Measurements from ENCODE around the gene VLDLR.

VLDLR gene

GRCh38 chr9:2674141-2674824, 52.7 kb downstream of the VLDLR start:
- no peak overlapping the region for H3K4me3 ChIP-seq (ENCODE audit: insufficient read depth, low read length, poor library complexity, severe bottlenecking)
- no peak for TF ChIP-seq EZH2phosphoT487 (conservative IDR thresholded peaks at IDR 0.05; ENCODE audit: low read length)
- no peak for TF ChIP-seq CTCF (IDR thresholded peaks at IDR 0.05; ENCODE audit: insufficient read depth, low read length, poor library complexity, severe bottlenecking)

GRCh38 chr9:2675834-2676233, 54.2 kb downstream of the VLDLR start:
- no peaks in the 10 kb centered on the region for H3K79me2 ChIP-seq (ENCODE audit: insufficient read depth, low read length)
- H3K9me3 ChIP-seq (ENCODE audit: insufficient read depth, low read length): no peaks in the 10 kb centered on the region
- H4K20me1 ChIP-seq (ENCODE audit: low read depth, low read length): no peaks in the 10 kb centered on the region
- H3F3A ChIP-seq (ENCODE audit: insufficient read depth): no peaks in the 10 kb centered on the region
- no peak overlapping the region for H2AFZ ChIP-seq (ENCODE audit: low read depth, low read length, severe bottlenecking)
- H3K9ac ChIP-seq (ENCODE audit: low read length): no peak overlapping the region
- TF ChIP-seq CTCF (IDR thresholded peaks at IDR 0.05; ENCODE audit: insufficient read depth, low read length, poor library complexity, severe bottlenecking) (no peak), EZH2phosphoT487 (conservative IDR thresholded peaks at IDR 0.05; ENCODE audit: low read length) (no peak)
- H3K27ac ChIP-seq (ENCODE audit: low read depth, low read length): no peak overlapping the region
- no peaks in the 10 kb centered on the region for H3K27me3 ChIP-seq (ENCODE audit: low read length)
- no peak overlapping the region for H3K4me2 ChIP-seq (ENCODE audit: low read depth, low read length, poor library complexity, severe bottlenecking)
- no peaks in the 10 kb centered on the region for H3K9me2 ChIP-seq (replicated peaks; ENCODE audit: insufficient read depth, low read length)
- H3K36me3 ChIP-seq (ENCODE audit: low read length): no peaks in the 10 kb centered on the region
- H3K4me3 ChIP-seq (ENCODE audit: insufficient read depth, low read length, poor library complexity, severe bottlenecking): no peak overlapping the region

More at GRCh38 chr9:2674141-2674824, 52.7 kb downstream of the VLDLR start:
- Histone ChIP-seq H3K36me3 (ENCODE audit: low read length) (no peaks in the 10 kb centered on the region), H3K9me2 (replicated peaks; ENCODE audit: insufficient read depth, low read length) (no peaks in the 10 kb centered on the region), H3K9me3 (ENCODE audit: insufficient read depth, low read length) (no peaks in the 10 kb centered on the region), H3K79me2 (ENCODE audit: insufficient read depth, low read length) (no peaks in the 10 kb centered on the region), H4K20me1 (ENCODE audit: low read depth, low read length) (no peaks in the 10 kb centered on the region), H3K27me3 (ENCODE audit: low read length) (no peaks in the 10 kb centered on the region), H3K9ac (ENCODE audit: low read length) (no peak overlapping the region), H2AFZ (ENCODE audit: low read depth, low read length, severe bottlenecking) (no peak overlapping the region), H3F3A (ENCODE audit: insufficient read depth) (no peaks in the 10 kb centered on the region), H3K4me2 (ENCODE audit: low read depth, low read length, poor library complexity, severe bottlenecking) (no peak overlapping the region), H3K27ac (ENCODE audit: low read depth, low read length) (no peak overlapping the region)

GRCh38 chr9:2676466-2676865, 54.9 kb downstream of the VLDLR start:
- Histone ChIP-seq H4K20me1 (ENCODE audit: low read depth, low read length) (no peaks in the 10 kb centered on the region), H3K9me2 (replicated peaks; ENCODE audit: insufficient read depth, low read length) (no peaks in the 10 kb centered on the region), H3K27ac (ENCODE audit: low read depth, low read length) (no peak overlapping the region), H3K9me3 (ENCODE audit: insufficient read depth, low read length) (no peaks in the 10 kb centered on the region), H2AFZ (ENCODE audit: low read depth, low read length, severe bottlenecking) (no peak overlapping the region), H3K4me2 (ENCODE audit: low read depth, low read length, poor library complexity, severe bottlenecking) (no peak overlapping the region), H3K27me3 (ENCODE audit: low read length) (no peaks in the 10 kb centered on the region), H3K9ac (ENCODE audit: low read length) (no peak overlapping the region), H3K36me3 (ENCODE audit: low read length) (no peaks in the 10 kb centered on the region), H3F3A (ENCODE audit: insufficient read depth) (no peaks in the 10 kb centered on the region), H3K4me3 (ENCODE audit: insufficient read depth, low read length, poor library complexity, severe bottlenecking) (no peak overlapping the region), H3K79me2 (ENCODE audit: insufficient read depth, low read length) (no peaks in the 10 kb centered on the region)
- TF ChIP-seq EZH2phosphoT487 (conservative IDR thresholded peaks at IDR 0.05; ENCODE audit: low read length) (no peak), CTCF (IDR thresholded peaks at IDR 0.05; ENCODE audit: insufficient read depth, low read length, poor library complexity, severe bottlenecking) (no peak)

All from SU-DHL-6 (cell line).